ENCODE results near the gene SLC25A11.

Gene SLC25A11

DNA sequence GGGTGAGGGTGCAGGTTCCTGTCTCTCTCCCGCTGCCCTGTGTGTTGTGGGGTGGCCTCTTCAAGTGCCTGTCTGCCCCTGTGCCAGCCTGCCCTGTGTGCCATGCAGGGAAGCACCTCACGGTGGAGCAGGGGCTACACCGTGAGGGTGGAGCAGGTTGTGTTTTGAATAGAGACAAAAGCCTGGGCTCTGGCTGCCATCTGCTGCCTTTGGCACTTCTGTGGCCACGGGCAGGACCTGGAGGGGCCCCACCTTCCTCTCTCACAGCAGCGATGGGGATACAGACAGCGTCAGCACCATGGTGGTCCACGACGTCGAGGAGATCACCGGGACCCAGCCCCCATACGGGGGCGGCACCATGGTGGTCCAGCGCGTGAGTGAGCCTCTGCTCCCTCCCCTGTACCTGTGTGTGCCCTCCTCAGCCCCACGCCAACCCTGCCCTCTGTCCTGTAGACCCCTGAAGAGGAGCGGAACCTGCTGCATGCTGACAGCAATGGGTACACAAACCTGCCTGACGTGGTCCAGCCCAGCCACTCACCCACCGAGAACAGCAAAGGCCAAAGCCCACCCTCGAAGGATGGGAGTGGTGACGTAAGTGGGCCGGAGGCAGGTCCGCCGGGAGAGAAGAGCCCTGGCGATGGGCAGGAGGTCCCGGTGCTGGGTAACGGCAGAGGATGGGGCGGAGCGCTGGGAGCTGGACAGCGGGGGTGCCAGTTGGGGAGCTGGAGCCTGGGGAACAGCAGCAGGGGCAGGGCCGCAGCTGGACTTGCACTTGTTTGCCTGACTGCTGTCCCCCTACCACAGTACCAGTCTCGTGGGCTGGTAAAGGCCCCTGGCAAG lies 45.9 kb downstream of the SLC25A11 start:
- no peak for DNase-seq

DNA sequence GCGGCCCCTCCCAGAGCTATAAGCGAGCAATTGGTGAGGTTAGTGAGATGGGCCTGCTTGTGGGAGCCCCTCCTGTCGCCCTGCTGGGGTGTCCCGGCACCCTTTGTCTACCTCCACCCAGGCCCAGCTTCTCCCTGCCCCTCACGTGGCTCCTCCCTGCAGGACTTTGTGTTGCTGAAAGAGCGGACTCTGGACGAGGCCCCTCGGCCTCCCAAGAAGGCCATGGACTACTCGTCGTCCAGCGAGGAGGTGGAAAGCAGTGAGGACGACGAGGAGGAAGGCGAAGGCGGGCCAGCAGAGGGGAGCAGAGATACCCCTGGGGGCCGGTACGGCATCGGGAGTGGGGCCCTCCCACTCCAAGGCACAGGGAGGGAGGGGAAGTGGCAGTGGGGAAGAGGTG lies 46.6 kb downstream of the SLC25A11 start:
- DNase-seq: no peak

DNA sequence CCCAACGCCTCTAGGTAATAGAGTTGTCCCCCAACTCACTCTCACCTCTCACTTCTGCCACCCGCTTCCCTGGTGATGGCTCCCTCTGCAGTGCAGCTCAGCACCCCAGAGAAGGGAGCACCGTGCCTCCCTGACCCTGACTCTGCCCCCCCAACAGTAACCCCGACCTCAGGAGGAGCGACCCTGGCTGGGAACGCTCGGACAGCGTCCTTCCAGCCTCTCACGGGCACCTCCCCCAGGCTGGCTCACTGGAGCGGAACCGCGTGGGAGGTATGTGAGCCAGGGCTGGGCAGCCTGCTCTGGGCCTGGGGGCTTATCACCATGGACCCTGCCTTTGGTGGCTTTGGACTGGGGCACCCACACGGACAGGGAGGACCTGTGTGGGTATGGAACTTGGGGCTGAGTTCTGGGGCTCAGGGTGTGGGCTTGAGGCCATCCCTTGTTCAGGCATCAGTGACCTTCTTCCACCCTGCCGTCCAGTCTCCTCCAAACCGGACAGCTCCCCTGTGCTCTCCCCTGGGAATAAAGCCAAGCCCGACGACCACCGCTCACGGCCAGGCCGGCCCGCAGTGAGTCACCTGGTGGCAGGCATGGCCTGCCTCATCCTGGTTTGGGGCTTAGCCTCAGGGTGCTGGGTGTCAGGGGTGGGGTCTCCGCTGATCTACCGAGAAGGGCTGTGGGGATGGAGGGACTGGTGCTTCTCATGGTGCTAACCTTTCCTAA lies 47.2 kb downstream of the SLC25A11 start:
- no peak for DNase-seq

DNA sequence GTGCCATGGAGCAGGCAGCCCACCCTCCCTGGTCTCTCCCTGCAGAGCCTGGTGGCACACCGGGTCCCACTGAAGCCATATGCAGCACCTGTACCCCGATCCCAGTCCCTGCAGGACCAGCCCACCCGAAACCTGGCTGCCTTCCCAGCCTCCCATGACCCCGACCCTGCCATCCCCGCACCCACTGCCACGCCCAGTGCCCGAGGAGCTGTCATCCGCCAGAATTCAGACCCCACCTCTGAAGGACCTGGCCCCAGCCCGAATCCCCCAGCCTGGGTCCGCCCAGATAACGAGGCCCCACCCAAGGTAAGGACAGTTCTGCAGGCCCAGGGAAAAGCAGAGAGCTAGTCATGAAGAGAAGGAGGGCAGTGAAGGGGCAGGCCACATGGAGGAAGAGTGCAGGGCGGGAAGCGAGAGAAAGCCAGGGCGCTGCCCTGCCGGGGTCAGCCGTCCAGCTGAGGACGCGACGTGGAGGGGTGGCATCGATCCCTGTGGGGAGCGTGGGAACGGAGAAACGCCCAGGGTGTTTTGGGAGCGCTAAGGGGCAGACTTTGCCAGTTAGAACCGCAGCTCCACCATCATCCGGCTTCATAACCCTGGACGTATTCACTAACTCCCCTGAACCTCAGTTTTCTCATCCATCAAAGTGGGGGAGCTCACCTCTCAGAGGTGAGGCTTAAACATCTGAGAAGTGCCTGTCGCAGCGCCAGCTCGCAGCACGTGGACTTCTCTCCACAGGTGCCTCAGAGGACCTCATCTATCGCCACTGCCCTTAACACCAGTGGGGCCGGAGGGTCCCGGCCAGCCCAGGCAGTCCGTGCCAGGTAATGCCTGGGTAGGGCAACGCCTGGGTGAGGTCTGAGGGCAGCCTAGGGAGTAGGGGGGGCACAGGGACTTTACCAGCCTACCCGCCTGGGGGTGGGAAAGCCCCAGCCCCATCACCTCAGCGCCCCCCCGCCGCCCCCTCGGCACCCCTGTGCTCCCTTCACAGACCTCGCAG lies 48.1 kb downstream of the SLC25A11 start:
- no peak for DNase-seq

DNA sequence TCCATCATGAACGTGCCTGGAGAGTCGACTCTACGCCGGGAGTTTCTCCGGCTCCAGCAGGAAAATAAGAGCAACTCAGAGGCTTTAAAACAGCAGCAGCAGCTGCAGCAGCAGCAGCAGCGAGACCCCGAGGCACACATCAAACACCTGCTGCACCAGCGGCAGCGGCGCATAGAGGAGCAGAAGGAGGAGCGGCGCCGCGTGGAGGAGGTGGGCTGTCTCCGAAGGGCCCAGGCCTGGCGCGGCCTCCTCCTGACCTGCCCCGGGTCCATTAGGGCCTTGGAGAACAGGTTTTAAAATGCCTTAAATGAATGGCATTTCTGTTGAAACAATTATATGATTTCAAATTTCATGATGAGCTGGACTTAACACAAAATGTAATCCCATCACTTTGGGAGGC lies 52.3 kb downstream of the SLC25A11 start:
- DNase-seq: no peak

All from stimulated activated CD4-positive, alpha-beta T cell treated with anti-CD3 and anti-CD28 coated beads, Interleukin-12 subunit alpha, Interleukin-12 subunit beta, amount 100 ng/mL, for 4 hours (primary cell).